Cortex of kidney (tissue), 1 donor: ENCODE data around the gene RFNG.

Experiments used
- DNase-seq: peaks from one replicate; lab custom pipeline; 2025; lab: John Stamatoyannopoulos, UW

The RFNG gene

GRCh38 chr17:81999976-82000802 is 51.4 kb downstream of the RFNG start:
- no peak for DNase-seq

GRCh38 chr17:81999587-81999975 is 52.0 kb downstream of the RFNG start:
- no peak for DNase-seq

- no peak for DNase-seq
Measured at GRCh38 chr17:81998691-81999438, 52.7 kb downstream of the RFNG start.

GRCh38 chr17:81998212-81998611 is 53.4 kb downstream of the RFNG start:
- DNase-seq = no peak
